Hair follicle dermal papilla cell (primary cell): ENCODE measurements around the gene MARCHF11. TPM values are rescaled to one million over a fixed set of nuclear protein-coding genes. Genes with fewer than 3 reads are reported as not detected.

ENCODE experiments used
- small RNA-seq: library from RNA; depleted of rRNA; stranded (forward); fragments of <200 nt; gene quantifications from one replicate; pipeline ENCODE3, GENCODE V24; 2012
- total RNA-seq: library from RNA; depleted of rRNA; stranded (reverse); fragments of >200 nt; gene quantifications from 2 replicates; pipeline ENCODE4 v1.2.3, GENCODE V29; 2012

The MARCHF11 gene, protein sequence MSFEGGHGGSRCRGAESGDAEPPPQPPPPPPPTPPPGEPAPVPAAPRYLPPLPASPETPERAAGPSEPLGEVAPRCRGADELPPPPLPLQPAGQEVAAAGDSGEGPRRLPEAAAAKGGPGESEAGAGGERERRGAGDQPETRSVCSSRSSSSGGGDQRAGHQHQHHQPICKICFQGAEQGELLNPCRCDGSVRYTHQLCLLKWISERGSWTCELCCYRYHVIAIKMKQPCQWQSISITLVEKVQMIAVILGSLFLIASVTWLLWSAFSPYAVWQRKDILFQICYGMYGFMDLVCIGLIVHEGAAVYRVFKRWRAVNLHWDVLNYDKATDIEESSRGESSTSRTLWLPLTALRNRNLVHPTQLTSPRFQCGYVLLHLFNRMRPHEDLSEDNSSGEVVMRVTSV
- total RNA-seq = not detected in 2 replicates

DNA sequence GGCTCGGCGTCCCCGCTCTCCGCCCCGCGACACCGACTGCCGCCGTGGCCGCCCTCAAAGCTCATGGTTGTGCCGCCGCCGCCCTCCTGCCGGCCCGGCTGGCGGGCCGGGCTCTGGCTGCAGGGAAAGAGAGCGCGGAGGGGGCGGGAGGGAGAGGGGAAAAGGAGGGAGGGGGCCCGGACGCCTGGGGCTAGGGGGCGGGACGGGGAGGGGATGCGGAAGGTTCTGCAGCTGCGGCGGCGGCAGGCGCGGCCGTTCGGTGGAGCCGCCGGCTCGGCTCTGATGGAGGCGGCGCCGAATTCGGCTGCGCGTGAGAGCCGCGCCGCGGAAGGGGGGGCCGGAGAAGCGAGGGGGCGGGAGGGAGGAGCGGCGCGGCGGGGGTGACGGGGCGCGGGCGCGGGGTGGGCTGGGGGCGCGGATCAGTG is at the start of gene MARCHF11:
Gene MARCHF11, minus strand, starts transcription at position 281 of the 425 bp plus-strand sequence. Its CDS starts 216 bp downstream, at position 65.

Small RNA genes lying within 50 kb of the gene (small RNA-seq; reads per million reads assigned to genes)
- not detected for gene RNA5SP178
